H9 (cell line): ENCODE measurements around the gene TRIM38. TPM values are rescaled to one million over a fixed set of nuclear protein-coding genes. Genes with fewer than 3 reads are reported as not detected.

Experiments used
- DNase-seq: peaks from one replicate; pipeline ENCODE4 v3.0.0-alpha.2; 2017
- H2AFZ ChIP-seq: one replicate; pipeline ENCODE4 v1.6.1; 2013; ENCODE audit warnings: mild to moderate bottlenecking, low read length, control low read depth, moderate library complexity
- H2AK5ac ChIP-seq: 2 replicates; pipeline ENCODE4 v1.6.1; 2013; ENCODE audit warnings: low read length, control low read depth, mixed read lengths; ENCODE audit not compliant: insufficient read length
- H2BK120ac ChIP-seq: one replicate; pipeline ENCODE4 v1.6.1; 2013; ENCODE audit warnings: low read depth, mild to moderate bottlenecking, low read length, control low read depth, inconsistent platforms; ENCODE audit not compliant: poor library complexity, severe bottlenecking
- H2BK12ac ChIP-seq: 2 replicates; pipeline ENCODE4 v1.6.1; 2013; ENCODE audit warnings: low read length, control low read depth, mixed read lengths, low read depth; ENCODE audit not compliant: insufficient read length
- H2BK15ac ChIP-seq: 2 replicates; pipeline ENCODE4 v1.6.1; 2013; ENCODE audit warnings: low read depth, low read length, control low read depth
- H2BK20ac ChIP-seq: one replicate; pipeline ENCODE4 v1.6.1; 2013; ENCODE audit warnings: low read depth, mild to moderate bottlenecking, low read length, control low read depth, inconsistent platforms; ENCODE audit not compliant: poor library complexity, severe bottlenecking
- H2BK5ac ChIP-seq: 2 replicates; pipeline ENCODE4 v1.6.1; 2013; ENCODE audit warnings: low read length, control low read depth, mixed read lengths; ENCODE audit not compliant: insufficient read length
- H3K14ac ChIP-seq: 2 replicates; pipeline ENCODE4 v1.6.1; 2013; ENCODE audit warnings: low read length, control low read depth; ENCODE audit not compliant: insufficient read depth
- H3K18ac ChIP-seq: 2 replicates; pipeline ENCODE4 v1.6.1; 2013; ENCODE audit warnings: low read depth, mild to moderate bottlenecking, mixed read lengths, low read length, control low read depth; ENCODE audit not compliant: insufficient read length
- H3K23ac ChIP-seq: 2 replicates; pipeline ENCODE4 v1.6.1; 2013; ENCODE audit warnings: low read length, control low read depth, mixed read lengths, low read depth; ENCODE audit not compliant: insufficient read length
- H3K23me2 ChIP-seq: 2 replicates; pipeline ENCODE4 v1.6.1; 2013; ENCODE audit warnings: low read depth, mild to moderate bottlenecking, mixed read lengths, low read length, control low read depth; ENCODE audit not compliant: insufficient read length, poor library complexity, severe bottlenecking
- H3K27ac ChIP-seq: 2 replicates; pipeline ENCODE4 v1.5.1; 2013; ENCODE audit warnings: low read length, control low read depth, mixed read lengths, low read depth; ENCODE audit not compliant: insufficient read length
- H3K27me3 ChIP-seq: 2 replicates; pipeline ENCODE4 v1.6.1; 2013; ENCODE audit warnings: low read length, control low read depth, inconsistent platforms; ENCODE audit not compliant: insufficient read depth
- H3K4ac ChIP-seq: 2 replicates; pipeline ENCODE4 v1.6.1; 2013; ENCODE audit warnings: low read depth, mild to moderate bottlenecking, control low read depth, inconsistent platforms, low read length, moderate library complexity
- H3K4me1 ChIP-seq: 2 replicates; pipeline ENCODE4 v1.6.1; 2013; ENCODE audit warnings: low read length, control low read depth, inconsistent platforms; ENCODE audit not compliant: insufficient read depth
- H3K4me2 ChIP-seq: 2 replicates; pipeline ENCODE4 v1.6.1; 2013; ENCODE audit warnings: low read length, control low read depth, mixed read lengths; ENCODE audit not compliant: insufficient read length, insufficient read depth
- H3K56ac ChIP-seq: 2 replicates; pipeline ENCODE4 v1.6.1; 2013; ENCODE audit warnings: low read depth, mild to moderate bottlenecking, mixed read lengths, low read length, control low read depth; ENCODE audit not compliant: insufficient read length
- H3K79me1 ChIP-seq: 2 replicates; pipeline ENCODE4 v1.6.1; 2013; ENCODE audit warnings: low read depth, mild to moderate bottlenecking, moderate library complexity, low read length, control low read depth, inconsistent platforms; ENCODE audit not compliant: insufficient read depth, poor library complexity, severe bottlenecking
- H3K79me2 ChIP-seq: 2 replicates; pipeline ENCODE4 v1.6.1; 2013; ENCODE audit warnings: low read length, control low read depth, inconsistent platforms; ENCODE audit not compliant: insufficient read depth
- H3K9ac ChIP-seq: 2 replicates; pipeline ENCODE4 v1.6.1; 2013; ENCODE audit warnings: low read length, control low read depth, mixed read lengths; ENCODE audit not compliant: insufficient read length; ENCODE audit errors: extremely low read depth
- H3K9me3 ChIP-seq: one replicate; pipeline ENCODE4 v1.6.1; 2013; ENCODE audit warnings: low read depth, low read length, inconsistent platforms; ENCODE audit not compliant: control insufficient read depth
- H3T11ph ChIP-seq: one replicate; pipeline ENCODE4 v1.6.1; 2013; ENCODE audit warnings: mild to moderate bottlenecking, low read length, control low read depth, inconsistent platforms
- H4K20me1 ChIP-seq: one replicate; pipeline ENCODE4 v1.6.1; 2013; ENCODE audit not compliant: control insufficient read depth, insufficient read length, insufficient read depth
- H4K5ac ChIP-seq: 2 replicates; pipeline ENCODE4 v1.6.1; 2013; ENCODE audit warnings: low read depth, mild to moderate bottlenecking, mixed read lengths, low read length, control low read depth; ENCODE audit not compliant: insufficient read length
- H4K8ac ChIP-seq: replicated peaks from 2 replicates; pipeline ENCODE4 v1.6.1; 2013; ENCODE audit warnings: low read length, control low read depth, mixed read lengths, low read depth; ENCODE audit not compliant: insufficient read length
- H4K91ac ChIP-seq: 2 replicates; pipeline ENCODE4 v1.6.1; 2013; ENCODE audit warnings: low read depth, mild to moderate bottlenecking, moderate library complexity, mixed read lengths, low read length, control low read depth; ENCODE audit not compliant: insufficient read length
- H3K27ac Mint-ChIP-seq, 3 experiments: 2 replicates in 2 of 3; 3 replicates in 1 of 3; pipeline ENCODE4 v1.8.0; 2020 to 2021; ENCODE audit warnings: mixed read lengths in 3 of 3, mild to moderate bottlenecking in 1 of 3, moderate library complexity in 1 of 3
- H3K27me3 Mint-ChIP-seq: 2 replicates; pipeline ENCODE4 v1.8.0; 2021; ENCODE audit warnings: low read depth, mild to moderate bottlenecking, moderate library complexity, mixed read lengths
- H3K36me3 Mint-ChIP-seq, 3 experiments: 2 replicates in 2 of 3; 3 replicates in 1 of 3; pipeline ENCODE4 v1.8.0; 2020 to 2021; ENCODE audit warnings: low read depth in 3 of 3, mixed read lengths in 3 of 3; ENCODE audit not compliant: insufficient read depth in 1 of 3
- H3K4me1 Mint-ChIP-seq, 2 experiments: 2 replicates each; pipeline ENCODE4 v1.8.0; 2020; ENCODE audit warnings: mixed read lengths in 2 of 2
- H3K4me3 Mint-ChIP-seq, 2 experiments: 2 replicates in 1 of 2; 3 replicates in 1 of 2; pipeline ENCODE4 v1.8.0; 2020 to 2021; ENCODE audit warnings: mild to moderate bottlenecking in 2 of 2, mixed read lengths in 2 of 2, moderate library complexity in 1 of 2
- H3K9me3 Mint-ChIP-seq, 2 experiments: 2 replicates in 1 of 2; 3 replicates in 1 of 2; pipeline ENCODE4 v1.8.0; 2020; ENCODE audit warnings: mild to moderate bottlenecking in 2 of 2, mixed read lengths in 2 of 2, moderate library complexity in 1 of 2
- WGBS: extraction: QIAGEN DNeasy Blood & Tissue Kit; methylation state at CpG from one replicate; pipeline ENCODE4 v1.1.7; 2013; ENCODE audit warnings: missing lambda C conversion rate, low lambda C conversion rate, mixed read lengths; ENCODE audit not compliant: insufficient read length; ENCODE audit errors: extremely low coverage; 5-methylcytosine and 5-hydroxymethylcytosine counted together
- total RNA-seq: library from RNA; stranded (reverse); gene quantifications from 2 replicates; pipeline ENCODE4 v1.2.1, GENCODE V29; 2021
- TF ChIP-seq, protein P1 (sequence below): fragments of 200-600 bp; sonication (generic); conservative IDR thresholded peaks from 3 replicates; pipeline ENCODE4 v1.8.0; 2021; ENCODE audit warnings: antibody characterized with exemption, mild to moderate bottlenecking

Gene TRIM38
- total RNA-seq, 1 experiment from 2014 or later = 0.61 TPM

DNA sequence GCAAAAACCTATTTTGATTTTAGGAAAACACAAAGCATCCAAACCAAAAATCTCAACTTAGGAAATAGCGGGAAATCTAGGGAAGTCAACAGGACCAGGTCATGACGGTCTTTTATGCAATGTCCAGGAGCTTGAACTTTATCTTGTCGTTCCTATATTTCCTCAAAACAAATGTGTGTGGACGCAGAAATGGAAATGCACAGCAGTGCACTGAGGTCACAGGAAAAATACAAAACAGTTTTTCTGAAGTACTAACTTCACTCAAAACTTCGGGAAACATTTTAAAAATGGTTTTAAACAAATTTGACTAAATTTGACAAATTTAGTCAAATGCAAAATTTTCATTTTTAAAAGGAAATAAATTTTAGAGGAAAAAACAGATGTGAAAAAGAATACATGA, 26.6 kb upstream of the TRIM38 start:
- H3K4me1 Mint-ChIP-seq = no peaks in the 10 kb centered on the region
- no CpG with 5 or more reads among the region's 5 CpGs for WGBS
- no peaks in the 10 kb centered on the region for H3K27me3 ChIP-seq

More for the DNA sequence above, 26.6 kb upstream of the TRIM38 start:
- Mint-ChIP-seq H3K27me3 (no peaks in the 10 kb centered on the region), H3K27ac (no peak overlapping the region), H3K36me3 (no peaks in the 10 kb centered on the region), H3K4me3 (no peak overlapping the region), H3K9me3 (no peaks in the 10 kb centered on the region)
- Histone ChIP-seq H2BK120ac (no peak overlapping the region), H2BK5ac (no peak overlapping the region), H3K18ac (no peak overlapping the region), H3K27ac (no peak overlapping the region), H2BK15ac (no peak overlapping the region), H3K56ac (no peak overlapping the region), H4K91ac (no peak overlapping the region), H4K5ac (no peak overlapping the region), H2BK20ac (no peak overlapping the region), H3K14ac (no peak overlapping the region), H3K23ac (no peak overlapping the region), H4K8ac (no peak overlapping the region), H3K4me2 (no peak overlapping the region), H3T11ph (no peak overlapping the region), H3K9me3 (no peaks in the 10 kb centered on the region), H3K4me1 (no peaks in the 10 kb centered on the region), H2BK12ac (no peak overlapping the region), H3K79me1 (no peaks in the 10 kb centered on the region), H4K20me1 (no peaks in the 10 kb centered on the region), H2AK5ac (no peak overlapping the region), H3K9ac (no peak overlapping the region), H2AFZ (no peak overlapping the region), H3K23me2 (no peaks in the 10 kb centered on the region), H3K79me2 (no peaks in the 10 kb centered on the region), H3K4ac (no peak overlapping the region)
- DNase-seq = no peak
- TF ChIP-seq, protein P1, sequence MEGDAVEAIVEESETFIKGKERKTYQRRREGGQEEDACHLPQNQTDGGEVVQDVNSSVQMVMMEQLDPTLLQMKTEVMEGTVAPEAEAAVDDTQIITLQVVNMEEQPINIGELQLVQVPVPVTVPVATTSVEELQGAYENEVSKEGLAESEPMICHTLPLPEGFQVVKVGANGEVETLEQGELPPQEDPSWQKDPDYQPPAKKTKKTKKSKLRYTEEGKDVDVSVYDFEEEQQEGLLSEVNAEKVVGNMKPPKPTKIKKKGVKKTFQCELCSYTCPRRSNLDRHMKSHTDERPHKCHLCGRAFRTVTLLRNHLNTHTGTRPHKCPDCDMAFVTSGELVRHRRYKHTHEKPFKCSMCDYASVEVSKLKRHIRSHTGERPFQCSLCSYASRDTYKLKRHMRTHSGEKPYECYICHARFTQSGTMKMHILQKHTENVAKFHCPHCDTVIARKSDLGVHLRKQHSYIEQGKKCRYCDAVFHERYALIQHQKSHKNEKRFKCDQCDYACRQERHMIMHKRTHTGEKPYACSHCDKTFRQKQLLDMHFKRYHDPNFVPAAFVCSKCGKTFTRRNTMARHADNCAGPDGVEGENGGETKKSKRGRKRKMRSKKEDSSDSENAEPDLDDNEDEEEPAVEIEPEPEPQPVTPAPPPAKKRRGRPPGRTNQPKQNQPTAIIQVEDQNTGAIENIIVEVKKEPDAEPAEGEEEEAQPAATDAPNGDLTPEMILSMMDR = no peak
